ENCODE measurements around the gene ATP13A4. TPM values are rescaled to one million over a fixed set of nuclear protein-coding genes. Genes with fewer than 3 reads are reported as not detected.

ATP13A4 gene
- total RNA-seq, 6 experiments from 2014 or later, result not detected

GRCh38 chr3:193586526-193586925, 31.8 kb upstream of the ATP13A4 start:
- no peak for DNase-seq
- Mint-ChIP-seq H3K9me3 (no peaks in the 10 kb centered on the region), H3K4me1 (ENCODE audit: low read depth) (peaks cover 9% of the 10 kb centered on the region), H3K36me3 (ENCODE audit: low read depth) (no peaks in the 10 kb centered on the region), H3K27me3 (ENCODE audit: insufficient read depth) (peaks cover 3% of the 10 kb centered on the region), H3K4me3 (no peak overlapping the region), H3K27ac (no peak overlapping the region)
- no peak for TF ChIP-seq CTCF (IDR thresholded peaks at IDR 0.05)

- no peak for DNase-seq
- TF ChIP-seq CTCF (IDR thresholded peaks at IDR 0.05), result no peak
- H3K9me3 Mint-ChIP-seq, result no peaks in the 10 kb centered on the region
- peaks cover 8% of the 10 kb centered on the region for H3K4me1 Mint-ChIP-seq (ENCODE audit: low read depth)
- peaks cover 3% of the 10 kb centered on the region for H3K27me3 Mint-ChIP-seq (ENCODE audit: insufficient read depth)
- H3K4me3 Mint-ChIP-seq, result no peak overlapping the region
- H3K36me3 Mint-ChIP-seq (ENCODE audit: low read depth), result no peaks in the 10 kb centered on the region
- H3K27ac Mint-ChIP-seq, result no peak overlapping the region
These were observed 30.8 kb upstream of the ATP13A4 start for GRCh38 chr3:193585530-193585929.

- H3K4me3 Mint-ChIP-seq, result no peak overlapping the region
- no peak for DNase-seq
- TF ChIP-seq CTCF (IDR thresholded peaks at IDR 0.05), result no peak
These were observed 19.9 kb upstream of the ATP13A4 start for GRCh38 chr3:193574488-193575070.

GRCh38 chr3:193573403-193574191, 18.9 kb upstream of the ATP13A4 start:
- peaks cover 14% of the 10 kb centered on the region for H3K4me1 Mint-ChIP-seq (ENCODE audit: low read depth)
- H3K27me3 Mint-ChIP-seq (ENCODE audit: insufficient read depth), result no peaks in the 10 kb centered on the region; the same call in none of the 2 replicates
- TF ChIP-seq CTCF (IDR thresholded peaks at IDR 0.05), result no peak
- H3K36me3 Mint-ChIP-seq (ENCODE audit: low read depth), result no peaks in the 10 kb centered on the region
- H3K9me3 Mint-ChIP-seq, result no peaks in the 10 kb centered on the region
- no peak overlapping the region for H3K4me3 Mint-ChIP-seq
- no peak overlapping the region for H3K27ac Mint-ChIP-seq
- DNase-seq, result no peak

More at GRCh38 chr3:193574488-193575070, 19.9 kb upstream of the ATP13A4 start:
- Mint-ChIP-seq H3K4me1 (ENCODE audit: low read depth) (peaks cover 14% of the 10 kb centered on the region), H3K27ac (no peak overlapping the region), H3K9me3 (no peaks in the 10 kb centered on the region), H3K36me3 (ENCODE audit: low read depth) (no peaks in the 10 kb centered on the region), H3K27me3 (ENCODE audit: insufficient read depth) (no peaks in the 10 kb centered on the region; the same call in none of the 2 replicates)

- no peak overlapping the region for H3K27ac Mint-ChIP-seq
These were observed 17.8 kb upstream of the ATP13A4 start for GRCh38 chr3:193572426-193572908.

More at GRCh38 chr3:193572426-193572908, 17.8 kb upstream of the ATP13A4 start:
- no peaks in the 10 kb centered on the region for H3K9me3 Mint-ChIP-seq
- H3K36me3 Mint-ChIP-seq (ENCODE audit: low read depth), result no peaks in the 10 kb centered on the region
- peaks cover 8% of the 10 kb centered on the region for H3K27me3 Mint-ChIP-seq (ENCODE audit: insufficient read depth)
- H3K4me3 Mint-ChIP-seq, result no peak overlapping the region
- TF ChIP-seq CTCF (IDR thresholded peaks at IDR 0.05), result peak; percentile 90
- peak; percentile 58 for DNase-seq
- H3K4me1 Mint-ChIP-seq (ENCODE audit: low read depth), result peaks cover 14% of the 10 kb centered on the region

Measured in HFFc6 (cell line).